OCI-LY7 (cell line): ENCODE data around the gene KCNQ1. TPM values are rescaled to one million over a fixed set of nuclear protein-coding genes. Genes with fewer than 3 reads are reported as not detected.

Experiments used
- BruUV-seq: library from RNA; stranded (reverse); fragments of 400-500 nt; replicated peaks from 2 replicates; lab custom pipeline; 2021; lab: Mats Ljungman, UMichigan
- CTCF ChIA-PET: fragments of 300-600 bp; sonication (Branson Sonifier 250); formaldehyde crosslinking; loops from one replicate; lab custom pipeline; 2022; ENCODE audit warnings: antibody characterized with exemption; ENCODE audit not compliant: unreplicated experiment; lab: Charles Lee
- POLR2A ChIA-PET: fragments of 300-600 bp; sonication (Branson Sonifier 250); formaldehyde crosslinking; loops from one replicate; lab custom pipeline; 2022; ENCODE audit warnings: antibody characterized with exemption; lab: Charles Lee
- DNase-seq: peaks from one replicate; pipeline ENCODE4 v3.0.0-alpha.2; 2015; ENCODE audit warnings: low spot score
- H2AFZ ChIP-seq: fragments of 200-600 bp; sonication (generic), shearing (Covaris generic); 2 replicates; pipeline ENCODE4 v1.6.1; 2014; ENCODE audit warnings: mild to moderate bottlenecking, antibody characterized with exemption, low read length, moderate library complexity
- H3K27ac ChIP-seq: fragments of 200-600 bp; sonication (generic); 2 replicates; pipeline ENCODE4 v1.5.1; 2014; ENCODE audit warnings: mixed run types, low read depth, mild to moderate bottlenecking, moderate library complexity, low read length, inconsistent platforms; ENCODE audit not compliant: poor library complexity, severe bottlenecking
- H3K36me3 ChIP-seq: fragments of 200-600 bp; sonication (generic); 2 replicates; pipeline ENCODE4 v1.6.1; 2014; ENCODE audit warnings: mild to moderate bottlenecking, antibody characterized with exemption, low read length, moderate library complexity, mixed read lengths; ENCODE audit not compliant: insufficient read depth
- H3K4me1 ChIP-seq: fragments of 200-600 bp; sonication (generic); 2 replicates; pipeline ENCODE4 v1.5.1; 2014; ENCODE audit warnings: mild to moderate bottlenecking, low read length; ENCODE audit not compliant: insufficient read depth, poor library complexity, severe bottlenecking
- H3K4me2 ChIP-seq: fragments of 200-600 bp; sonication (generic); 2 replicates; pipeline ENCODE4 v1.6.1; 2014; ENCODE audit warnings: mild to moderate bottlenecking, low read length
- H3K4me3 ChIP-seq: fragments of 200-600 bp; sonication (generic); 2 replicates; pipeline ENCODE4 v1.5.1; 2014; ENCODE audit warnings: mild to moderate bottlenecking, low read depth, low read length; ENCODE audit not compliant: poor library complexity, severe bottlenecking
- H3K79me2 ChIP-seq: fragments of 200-600 bp; sonication (generic); 2 replicates; pipeline ENCODE4 v1.6.1; 2016; ENCODE audit warnings: low read depth, mild to moderate bottlenecking, low read length, moderate library complexity, mixed read lengths; ENCODE audit not compliant: insufficient read depth
- H3K9me2 ChIP-seq: fragments of 200-600 bp; sonication (generic); 2 replicates; pipeline ENCODE4 v1.6.1; 2016; ENCODE audit warnings: mild to moderate bottlenecking, low read length, mixed read lengths; ENCODE audit not compliant: insufficient read depth
- H3K9me3 ChIP-seq: fragments of 200-600 bp; sonication (generic); 2 replicates; pipeline ENCODE4 v1.6.1; 2014; ENCODE audit warnings: mild to moderate bottlenecking, mixed run types, low read length, mixed read lengths
- H4K20me1 ChIP-seq: fragments of 200-600 bp; sonication (generic); 2 replicates; pipeline ENCODE4 v1.6.1; 2014; ENCODE audit warnings: mild to moderate bottlenecking, antibody characterized with exemption, low read length, moderate library complexity, mixed read lengths; ENCODE audit not compliant: insufficient read depth
- EZH2phosphoT487 ChIP-seq: fragments of 200-600 bp; sonication (generic); IDR thresholded peaks from 2 replicates; pipeline ENCODE4 v1.6.1; 2018; ENCODE audit warnings: low read depth, borderline replicate concordance, mild to moderate bottlenecking, mixed run types, antibody characterized with exemption, low read length, moderate library complexity, mixed read lengths
- intact Hi-C: fragments of 100-400 bp; cut with micrococcal nuclease; formaldehyde crosslinking; loops from one replicate; pipeline ENCODE4 v1.10.0; 2022; ENCODE audit not compliant: unreplicated experiment
- total RNA-seq, 2 experiments: library from RNA; depleted of rRNA in 1 of 2; stranded (reverse); fragments of >200 nt in 1 of 2; shearing (Covaris generic) in 1 of 2; gene quantifications; 2 replicates each; pipeline ENCODE4 v1.2.3, GENCODE V29; 2014 to 2022
- TF ChIP-seq, protein P1 (sequence below): fragments of 200-600 bp; sonication (generic); conservative IDR thresholded peaks from 2 replicates; pipeline ENCODE4 v1.5.1; 2014; ENCODE audit warnings: mild to moderate bottlenecking, antibody characterized with exemption, low read length, moderate library complexity, mixed read lengths

The KCNQ1 gene
- total RNA-seq, 2 experiments from 2014 or later: 0.22 to 1.3 TPM

DNA sequence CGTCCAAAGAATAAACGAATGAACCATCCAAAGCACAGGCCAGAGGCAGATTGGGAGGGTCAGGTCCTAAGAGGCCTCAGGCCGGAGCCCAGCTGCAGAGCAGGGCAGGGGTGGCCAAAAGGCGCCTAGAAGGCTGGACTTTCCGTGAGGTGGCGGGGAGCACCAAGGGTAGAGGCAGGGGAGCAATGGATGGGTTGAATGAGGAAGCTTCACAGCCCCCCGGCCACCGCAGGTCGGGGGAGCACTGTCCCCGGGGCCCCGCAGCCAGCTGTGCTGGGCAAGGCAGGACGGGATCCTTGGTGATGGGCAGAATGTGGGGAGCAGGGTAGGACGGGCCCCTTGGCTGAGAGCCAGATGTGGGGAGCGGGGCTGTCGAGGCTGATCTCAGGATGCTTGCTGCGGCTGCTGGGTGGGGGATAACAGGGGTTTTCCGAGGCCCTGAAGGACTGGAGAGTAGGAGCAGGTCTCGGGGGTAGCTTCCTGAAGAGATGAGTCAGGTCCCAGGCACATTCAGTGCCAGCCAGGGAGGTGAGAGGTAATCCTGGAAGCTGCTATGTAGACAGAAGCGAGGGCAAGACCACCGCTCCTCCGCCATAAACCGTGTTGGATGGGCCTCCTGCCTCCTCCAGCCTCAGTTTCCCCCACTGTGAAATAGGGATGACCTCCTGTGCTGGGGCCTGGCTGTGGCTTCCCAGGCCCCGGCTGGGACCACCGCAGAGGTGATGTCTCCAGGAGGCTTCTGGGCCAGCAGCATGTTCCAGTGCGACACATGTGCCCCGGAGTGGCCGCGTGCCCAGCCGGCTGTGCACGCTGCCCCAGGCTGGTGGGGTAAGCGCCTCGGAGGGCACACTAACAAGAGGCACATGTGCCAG lies 289.6 kb downstream of the KCNQ1 start:
- Histone ChIP-seq H4K20me1 (no peaks in the 10 kb centered on the region), H3K9me3 (no peaks in the 10 kb centered on the region), H3K4me1 (no peaks in the 10 kb centered on the region), H3K79me2 (no peaks in the 10 kb centered on the region), H2AFZ (no peak overlapping the region), H3K4me2 (no peak overlapping the region), H3K9me2 (no peaks in the 10 kb centered on the region), H3K36me3 (no peaks in the 10 kb centered on the region), H3K4me3 (no peak overlapping the region), H3K27ac (no peak overlapping the region)
- ChIA-PET CTCF (no interaction called here), POLR2A (no interaction called here)
- TF ChIP-seq, protein P1, sequence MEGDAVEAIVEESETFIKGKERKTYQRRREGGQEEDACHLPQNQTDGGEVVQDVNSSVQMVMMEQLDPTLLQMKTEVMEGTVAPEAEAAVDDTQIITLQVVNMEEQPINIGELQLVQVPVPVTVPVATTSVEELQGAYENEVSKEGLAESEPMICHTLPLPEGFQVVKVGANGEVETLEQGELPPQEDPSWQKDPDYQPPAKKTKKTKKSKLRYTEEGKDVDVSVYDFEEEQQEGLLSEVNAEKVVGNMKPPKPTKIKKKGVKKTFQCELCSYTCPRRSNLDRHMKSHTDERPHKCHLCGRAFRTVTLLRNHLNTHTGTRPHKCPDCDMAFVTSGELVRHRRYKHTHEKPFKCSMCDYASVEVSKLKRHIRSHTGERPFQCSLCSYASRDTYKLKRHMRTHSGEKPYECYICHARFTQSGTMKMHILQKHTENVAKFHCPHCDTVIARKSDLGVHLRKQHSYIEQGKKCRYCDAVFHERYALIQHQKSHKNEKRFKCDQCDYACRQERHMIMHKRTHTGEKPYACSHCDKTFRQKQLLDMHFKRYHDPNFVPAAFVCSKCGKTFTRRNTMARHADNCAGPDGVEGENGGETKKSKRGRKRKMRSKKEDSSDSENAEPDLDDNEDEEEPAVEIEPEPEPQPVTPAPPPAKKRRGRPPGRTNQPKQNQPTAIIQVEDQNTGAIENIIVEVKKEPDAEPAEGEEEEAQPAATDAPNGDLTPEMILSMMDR: no peak
- TF ChIP-seq EZH2phosphoT487: no peak
- intact Hi-C loops: no loop called here
- no TSS peak for BruUV-seq
- DNase-seq: no peak

DNA sequence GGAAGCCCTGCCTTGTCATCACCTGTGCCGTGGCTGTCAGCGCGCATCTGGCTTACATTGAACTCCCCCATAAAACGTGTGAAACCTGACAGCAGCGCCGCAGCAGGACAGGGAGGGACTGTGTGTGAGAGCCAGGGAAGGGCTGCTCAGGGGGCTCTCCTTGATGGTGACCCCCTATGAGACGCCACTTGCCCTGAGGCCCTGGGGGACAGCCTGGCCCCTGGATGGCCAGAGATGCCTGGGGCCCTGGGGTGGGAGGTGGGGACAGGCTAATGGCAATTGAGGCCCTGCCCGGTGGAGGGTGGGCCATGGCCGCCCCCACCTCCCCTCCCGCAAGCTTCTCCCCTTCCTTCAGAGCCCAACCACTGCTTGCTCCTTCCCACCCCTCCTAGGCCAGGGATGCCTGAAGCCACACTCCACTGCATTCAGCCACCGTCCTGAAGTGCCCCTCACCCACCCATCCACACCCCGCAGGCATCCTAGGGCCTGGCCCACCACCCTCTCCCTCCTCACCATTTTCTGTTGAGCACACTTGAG lies 290.3 kb downstream of the KCNQ1 start:
- CTCF ChIA-PET: no interaction called here
- BruUV-seq: no TSS peak
- no peaks in the 10 kb centered on the region for H4K20me1 ChIP-seq
- H3K9me3 ChIP-seq: no peaks in the 10 kb centered on the region
- no peak overlapping the region for H3K27ac ChIP-seq
- H2AFZ ChIP-seq: no peak overlapping the region
- no peaks in the 10 kb centered on the region for H3K79me2 ChIP-seq
- intact Hi-C loops: no loop called here
- no peaks in the 10 kb centered on the region for H3K9me2 ChIP-seq
- H3K4me2 ChIP-seq: no peak overlapping the region
- no peaks in the 10 kb centered on the region for H3K36me3 ChIP-seq
- no peak for TF ChIP-seq EZH2phosphoT487
- TF ChIP-seq, protein P1: no peak
- POLR2A ChIA-PET: no interaction called here
- no peaks in the 10 kb centered on the region for H3K4me1 ChIP-seq
- no peak for DNase-seq
- H3K4me3 ChIP-seq: no peak overlapping the region
